Measurements from ENCODE around the gene LETMD1.

Gene LETMD1

GRCh38 chr12:51033048-51033447 lies 15.1 kb upstream of the LETMD1 start:
- H2BK5ac ChIP-seq (ENCODE audit: low read depth, low read length, poor library complexity, severe bottlenecking), result no peak overlapping the region
- H3K4ac ChIP-seq (ENCODE audit: low read depth in 1 of 2, low read length in 2 of 2), result no peak overlapping the region
- no peak overlapping the region for H3K4me2 ChIP-seq (ENCODE audit: low read length, poor library complexity, severe bottlenecking)
- 100% methylated on average over 2 of the region's 2 CpGs for WGBS
- no peak overlapping the region for H2BK12ac ChIP-seq (ENCODE audit: low read length in 2 of 2)
- H3K18ac ChIP-seq (ENCODE audit: low read depth in 1 of 2, low read length in 2 of 2), result no peak overlapping the region
- H3K79me1 ChIP-seq (replicated peaks; ENCODE audit: low read length, poor library complexity, severe bottlenecking), result no peaks in the 10 kb centered on the region
- no peaks in the 10 kb centered on the region for H3K36me3 ChIP-seq (ENCODE audit: control insufficient read depth in 1 of 2, insufficient read depth in 2 of 2, low read depth in 1 of 2, low read length in 2 of 2)
- no peak overlapping the region for H3K9ac ChIP-seq (ENCODE audit: low read length)
- H3K14ac ChIP-seq (ENCODE audit: low read length in 2 of 2), result no peak overlapping the region
- no peak overlapping the region for H2BK120ac ChIP-seq (ENCODE audit: low read depth, low read length)
- no peak overlapping the region for H3K4me3 ChIP-seq (ENCODE audit: insufficient read depth in 1 of 2, low read depth in 1 of 2, low read length in 2 of 2)
- H3K27ac ChIP-seq (ENCODE audit: low read length, poor library complexity, severe bottlenecking), result no peak overlapping the region
- no peak overlapping the region for H4K8ac ChIP-seq (ENCODE audit: low read length)
- no peak for DNase-seq
- H4K91ac ChIP-seq (ENCODE audit: low read length), result no peak overlapping the region
- H2AFZ ChIP-seq (ENCODE audit: low read depth, low read length), result no peak overlapping the region
- H3K23ac ChIP-seq (ENCODE audit: low read length in 2 of 2), result no peak overlapping the region
- no peaks in the 10 kb centered on the region for H3K9me3 ChIP-seq (ENCODE audit: control insufficient read depth, low read length)
- H2AK5ac ChIP-seq (ENCODE audit: low read length, severe bottlenecking), result no peak overlapping the region
- H2BK15ac ChIP-seq (ENCODE audit: low read depth, poor library complexity, severe bottlenecking), result no peak overlapping the region
- H3K27me3 ChIP-seq (ENCODE audit: control insufficient read depth in 1 of 2, insufficient read depth in 1 of 2, low read length in 2 of 2), result peaks cover 4 to 7% of the 10 kb centered on the region in 2 experiments
- peaks cover 2% of the 10 kb centered on the region for H3K4me1 ChIP-seq (ENCODE audit: control insufficient read depth, insufficient read depth, low read depth, low read length)

- Histone ChIP-seq H2BK5ac (ENCODE audit: low read depth, low read length, poor library complexity, severe bottlenecking) (no peak overlapping the region), H3K36me3 (ENCODE audit: control insufficient read depth in 1 of 2, insufficient read depth in 2 of 2, low read depth in 1 of 2, low read length in 2 of 2) (no peaks in the 10 kb centered on the region), H3K4ac (ENCODE audit: low read depth in 1 of 2, low read length in 2 of 2) (no peak overlapping the region), H2BK15ac (ENCODE audit: low read depth, poor library complexity, severe bottlenecking) (no peak overlapping the region), H3K79me1 (replicated peaks; ENCODE audit: low read length, poor library complexity, severe bottlenecking) (no peaks in the 10 kb centered on the region), H3K18ac (ENCODE audit: low read depth in 1 of 2, low read length in 2 of 2) (no peak overlapping the region), H2BK12ac (ENCODE audit: low read length in 2 of 2) (no peak overlapping the region), H2AFZ (ENCODE audit: low read depth, low read length) (no peak overlapping the region), H4K91ac (ENCODE audit: low read length) (no peak overlapping the region), H3K14ac (ENCODE audit: low read length in 2 of 2) (no peak overlapping the region), H3K23ac (ENCODE audit: low read length in 2 of 2) (no peak overlapping the region), H4K8ac (ENCODE audit: low read length) (no peak overlapping the region), H3K9me3 (ENCODE audit: control insufficient read depth, low read length) (no peaks in the 10 kb centered on the region), H3K4me1 (ENCODE audit: control insufficient read depth, insufficient read depth, low read depth, low read length) (no peaks in the 10 kb centered on the region), H2BK120ac (ENCODE audit: low read depth, low read length) (no peak overlapping the region), H3K4me2 (ENCODE audit: low read length, poor library complexity, severe bottlenecking) (no peak overlapping the region), H2AK5ac (ENCODE audit: low read length, severe bottlenecking) (no peak overlapping the region), H3K27me3 (ENCODE audit: control insufficient read depth in 1 of 2, insufficient read depth in 1 of 2, low read length in 2 of 2) (peaks cover 4 to 7% of the 10 kb centered on the region in 2 experiments), H3K9ac (ENCODE audit: low read length) (no peak overlapping the region), H3K27ac (ENCODE audit: low read length, poor library complexity, severe bottlenecking) (no peak overlapping the region), H3K4me3 (ENCODE audit: insufficient read depth in 1 of 2, low read depth in 1 of 2, low read length in 2 of 2) (no peak overlapping the region)
- no peak for DNase-seq
- no CpG with 5 or more reads among the region's 4 CpGs for WGBS
These were observed 14.6 kb upstream of the LETMD1 start for GRCh38 chr12:51033457-51034089.

GRCh38 chr12:51036279-51036678 lies 11.8 kb upstream of the LETMD1 start:
- no peak overlapping the region for H2BK5ac ChIP-seq (ENCODE audit: low read depth, low read length, poor library complexity, severe bottlenecking)
- H3K9ac ChIP-seq (ENCODE audit: low read length), result no peak overlapping the region
- H3K9me3 ChIP-seq (ENCODE audit: control insufficient read depth, low read length), result no peaks in the 10 kb centered on the region
- H4K8ac ChIP-seq (ENCODE audit: low read length), result no peak overlapping the region
- no peaks in the 10 kb centered on the region for H3K27me3 ChIP-seq (ENCODE audit: control insufficient read depth in 1 of 2, insufficient read depth in 1 of 2, low read length in 2 of 2)
- no peak overlapping the region for H3K23ac ChIP-seq (ENCODE audit: low read length in 2 of 2)
- H3K14ac ChIP-seq (ENCODE audit: low read length in 2 of 2), result no peak overlapping the region
- H2BK120ac ChIP-seq (ENCODE audit: low read depth, low read length), result no peak overlapping the region
- no peak overlapping the region for H3K4ac ChIP-seq (ENCODE audit: low read depth in 1 of 2, low read length in 2 of 2)
- H2AFZ ChIP-seq (ENCODE audit: low read depth, low read length), result no peak overlapping the region
- no peaks in the 10 kb centered on the region for H3K4me1 ChIP-seq (ENCODE audit: control insufficient read depth, insufficient read depth, low read depth, low read length)
- no peaks in the 10 kb centered on the region for H3K79me1 ChIP-seq (replicated peaks; ENCODE audit: low read length, poor library complexity, severe bottlenecking)
- no peak overlapping the region for H3K27ac ChIP-seq (ENCODE audit: low read length, poor library complexity, severe bottlenecking)
- H2BK12ac ChIP-seq (ENCODE audit: low read length in 2 of 2), result no peak overlapping the region
- no peak overlapping the region for H4K91ac ChIP-seq (ENCODE audit: low read length)
- DNase-seq, result no peak
- no peak overlapping the region for H2AK5ac ChIP-seq (ENCODE audit: low read length, severe bottlenecking)
- no peak overlapping the region for H2BK15ac ChIP-seq (ENCODE audit: low read depth, poor library complexity, severe bottlenecking)
- WGBS, result 72% methylated on average over 2 of the region's 3 CpGs
- no peak overlapping the region for H3K4me2 ChIP-seq (ENCODE audit: low read length, poor library complexity, severe bottlenecking)
- H3K36me3 ChIP-seq (ENCODE audit: control insufficient read depth in 1 of 2, insufficient read depth in 2 of 2, low read depth in 1 of 2, low read length in 2 of 2), result no peaks in the 10 kb centered on the region
- no peak overlapping the region for H3K18ac ChIP-seq (ENCODE audit: low read depth in 1 of 2, low read length in 2 of 2)
- no peak overlapping the region for H3K4me3 ChIP-seq (ENCODE audit: insufficient read depth in 1 of 2, low read depth in 1 of 2, low read length in 2 of 2)

- Histone ChIP-seq H2AFZ (ENCODE audit: low read depth, low read length) (no peak overlapping the region), H3K14ac (ENCODE audit: low read length in 2 of 2) (no peak overlapping the region), H3K27ac (ENCODE audit: low read length, poor library complexity, severe bottlenecking) (peak overlapping the region; percentile 56), H2BK15ac (ENCODE audit: low read depth, poor library complexity, severe bottlenecking) (no peak overlapping the region), H2AK5ac (ENCODE audit: low read length, severe bottlenecking) (no peak overlapping the region), H3K36me3 (ENCODE audit: control insufficient read depth in 1 of 2, insufficient read depth in 2 of 2, low read depth in 1 of 2, low read length in 2 of 2) (peaks cover 0 to 20% of the 10 kb centered on the region in 2 experiments), H3K79me1 (replicated peaks; ENCODE audit: low read length, poor library complexity, severe bottlenecking) (peaks cover 19% of the 10 kb centered on the region), H3K4ac (ENCODE audit: low read depth in 1 of 2, low read length in 2 of 2) (peak overlapping the region; percentile 29 to 66), H2BK120ac (ENCODE audit: low read depth, low read length) (peak overlapping the region; percentile 1), H4K91ac (ENCODE audit: low read length) (no peak overlapping the region), H3K18ac (ENCODE audit: low read depth in 1 of 2, low read length in 2 of 2) (peak overlapping the region in 1 of 2 experiments; percentile 57), H2BK12ac (ENCODE audit: low read length in 2 of 2) (no peak overlapping the region), H3K9me3 (ENCODE audit: control insufficient read depth, low read length) (no peaks in the 10 kb centered on the region), H2BK5ac (ENCODE audit: low read depth, low read length, poor library complexity, severe bottlenecking) (no peak overlapping the region), H3K4me1 (ENCODE audit: control insufficient read depth, insufficient read depth, low read depth, low read length) (peaks cover 1% of the 10 kb centered on the region), H3K4me3 (ENCODE audit: insufficient read depth in 1 of 2, low read depth in 1 of 2, low read length in 2 of 2) (peak overlapping the region; percentile 79 to 85), H3K4me2 (ENCODE audit: low read length, poor library complexity, severe bottlenecking) (peak overlapping the region; percentile 88), H3K9ac (ENCODE audit: low read length) (peak overlapping the region; percentile 89), H3K27me3 (ENCODE audit: control insufficient read depth in 1 of 2, insufficient read depth in 1 of 2, low read length in 2 of 2) (no peaks in the 10 kb centered on the region), H3K23ac (ENCODE audit: low read length in 2 of 2) (no peak overlapping the region), H4K8ac (ENCODE audit: low read length) (peak overlapping the region; percentile 87)
- no peak for DNase-seq
- WGBS, result 56% methylated on average over 14 of the region's 14 CpGs
These were observed 629 bp downstream of the LETMD1 start for GRCh38 chr12:51048661-51049251.
